GM13977 (cell line): ENCODE data around the gene CHD9NB.

ENCODE experiments used
- DNase-seq: peaks from one replicate; pipeline ENCODE4 v3.0.0; 2012; ENCODE audit warnings: low spot score
- in situ Hi-C: fragments of 300-500 bp; cut with MboI; formaldehyde crosslinking; loops from one replicate; pipeline ENCODE4 v1.12.0; 2022; ENCODE audit warnings: low sequenced_read_pairs, low pct_unique_long_range_greater_than_20kb, mixed read lengths, inconsistent platforms; ENCODE audit not compliant: unreplicated experiment
- TF ChIP-seq, protein P1 (sequence below): IDR thresholded peaks from 2 replicates; pipeline ENCODE4 v1.5.1; 2012; ENCODE audit warnings: mild to moderate bottlenecking, control low read depth; ENCODE audit not compliant: insufficient read depth; ENCODE audit errors: extremely low read depth, missing control alignments

The CHD9NB gene

DNA sequence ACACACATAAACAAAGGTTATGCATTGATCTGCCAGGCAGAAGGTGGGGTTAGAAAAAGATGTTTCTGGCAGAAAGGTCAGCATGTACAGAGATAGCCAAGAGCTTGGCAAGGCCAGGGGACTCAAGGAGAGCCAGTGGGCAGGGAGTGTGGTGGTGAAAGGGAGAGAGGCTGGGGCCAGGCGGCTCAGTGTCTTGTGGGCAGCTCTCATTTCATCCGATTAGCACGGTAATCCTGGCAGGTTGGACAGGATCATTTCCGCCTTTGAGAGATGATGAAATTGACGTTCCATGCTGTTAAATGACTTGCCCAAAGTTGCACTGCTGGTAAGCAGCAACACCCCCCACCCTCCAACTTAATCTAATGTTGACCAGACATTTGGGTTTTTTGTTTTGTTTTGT, 5.7 kb upstream of the CHD9NB start:
- in situ Hi-C loops = loop anchor here (25.0 kb wide), 1 partner anchor 104 kb away; no protein-coding TSS in a partner anchor
- DNase-seq = no peak
- TF ChIP-seq, protein P1, sequence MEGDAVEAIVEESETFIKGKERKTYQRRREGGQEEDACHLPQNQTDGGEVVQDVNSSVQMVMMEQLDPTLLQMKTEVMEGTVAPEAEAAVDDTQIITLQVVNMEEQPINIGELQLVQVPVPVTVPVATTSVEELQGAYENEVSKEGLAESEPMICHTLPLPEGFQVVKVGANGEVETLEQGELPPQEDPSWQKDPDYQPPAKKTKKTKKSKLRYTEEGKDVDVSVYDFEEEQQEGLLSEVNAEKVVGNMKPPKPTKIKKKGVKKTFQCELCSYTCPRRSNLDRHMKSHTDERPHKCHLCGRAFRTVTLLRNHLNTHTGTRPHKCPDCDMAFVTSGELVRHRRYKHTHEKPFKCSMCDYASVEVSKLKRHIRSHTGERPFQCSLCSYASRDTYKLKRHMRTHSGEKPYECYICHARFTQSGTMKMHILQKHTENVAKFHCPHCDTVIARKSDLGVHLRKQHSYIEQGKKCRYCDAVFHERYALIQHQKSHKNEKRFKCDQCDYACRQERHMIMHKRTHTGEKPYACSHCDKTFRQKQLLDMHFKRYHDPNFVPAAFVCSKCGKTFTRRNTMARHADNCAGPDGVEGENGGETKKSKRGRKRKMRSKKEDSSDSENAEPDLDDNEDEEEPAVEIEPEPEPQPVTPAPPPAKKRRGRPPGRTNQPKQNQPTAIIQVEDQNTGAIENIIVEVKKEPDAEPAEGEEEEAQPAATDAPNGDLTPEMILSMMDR = no peak

DNA sequence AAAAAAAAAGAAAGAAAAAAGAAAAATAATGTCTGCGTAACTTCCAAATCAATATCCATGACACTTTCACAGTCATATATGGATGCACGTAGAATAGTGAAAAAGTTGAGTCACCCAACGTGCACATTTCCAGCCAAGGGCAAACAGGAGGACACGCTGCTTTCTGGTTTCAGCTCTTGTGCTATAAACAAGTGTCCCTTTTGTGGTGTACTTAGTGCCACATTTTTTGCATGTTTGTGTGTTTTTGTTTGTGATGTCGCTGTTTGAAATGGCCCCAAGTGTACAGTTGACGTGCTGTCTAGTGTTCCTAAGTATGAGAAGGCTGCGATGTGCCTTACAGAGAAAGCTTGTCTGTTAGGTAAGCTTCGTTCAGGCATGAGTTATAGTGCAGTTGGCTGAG, 5.0 kb upstream of the CHD9NB start:
- in situ Hi-C loops = loop anchor here (25.0 kb wide), 1 partner anchor 105 kb away; no protein-coding TSS in a partner anchor
- no peak for DNase-seq
- TF ChIP-seq, protein P1 = no peak

DNA sequence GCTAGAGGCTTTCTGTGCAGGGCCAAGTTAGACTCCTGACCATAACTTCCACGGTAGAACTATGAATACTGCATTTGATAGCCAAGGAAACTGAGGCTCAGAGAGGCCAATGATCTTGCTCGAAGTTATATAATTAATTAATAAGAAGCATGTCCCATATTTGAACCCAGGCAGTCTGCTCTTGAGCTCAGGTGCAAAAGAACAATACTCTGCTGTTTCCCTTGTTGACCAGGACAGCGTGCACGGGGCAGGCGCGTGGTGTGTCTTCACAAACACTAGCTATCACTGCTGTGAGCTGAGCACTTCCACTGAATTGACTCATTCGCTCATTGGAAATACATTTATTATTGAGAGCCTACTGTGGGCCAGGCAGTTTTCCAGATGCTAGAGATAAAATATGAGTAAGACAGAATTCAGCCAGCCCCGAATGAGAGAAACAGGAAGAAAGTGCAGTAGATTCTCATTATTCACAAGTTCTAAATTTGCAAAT, 3.7 kb upstream of the CHD9NB start:
- in situ Hi-C loops = loop anchor here (25.0 kb wide), 1 partner anchor 106 kb away; no protein-coding TSS in a partner anchor
- DNase-seq = no peak
- TF ChIP-seq, protein P1 = no peak

DNA sequence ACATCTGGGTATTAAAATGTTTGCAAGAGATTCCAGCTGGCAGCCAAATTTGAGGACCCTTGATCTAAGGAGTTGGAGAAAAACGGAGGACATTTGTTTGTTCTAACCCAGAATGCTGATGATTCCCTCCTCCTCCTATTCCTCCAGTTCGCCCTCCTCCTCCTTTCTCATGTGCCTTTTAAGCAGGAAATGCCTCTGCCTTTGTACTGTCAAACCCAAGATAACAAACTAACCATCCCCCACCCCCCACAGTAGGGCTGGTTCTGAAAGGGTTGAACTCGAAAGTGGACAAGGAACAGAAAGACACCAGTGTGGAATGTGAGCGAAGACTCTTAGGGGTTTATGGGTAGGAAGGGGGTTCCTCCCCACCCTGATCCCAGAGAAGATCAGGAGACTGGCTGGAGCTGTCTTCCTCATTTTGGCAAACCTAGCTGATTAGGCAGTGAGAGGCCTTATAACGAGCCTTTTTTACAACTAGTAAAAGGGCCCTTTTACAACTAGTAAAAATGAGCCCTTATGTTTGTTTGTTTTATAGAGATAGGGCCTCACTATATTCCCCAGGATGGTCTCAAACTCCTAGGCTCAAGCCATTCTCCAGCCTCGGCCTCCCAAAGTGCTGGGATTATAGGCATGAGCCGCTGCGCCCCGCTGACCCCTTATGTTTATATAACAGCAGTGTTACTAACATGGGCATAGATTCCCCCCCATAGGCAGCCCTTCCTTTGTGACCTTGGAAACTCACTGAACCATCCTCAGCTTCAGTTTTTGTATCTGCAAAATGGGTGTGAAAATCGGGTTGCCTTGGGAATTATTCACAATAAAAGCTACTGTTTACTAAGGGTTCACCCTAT, 3.1 kb upstream of the CHD9NB start:
- no peak for DNase-seq
- in situ Hi-C loops = loop anchor here (25.0 kb wide), 1 partner anchor 107 kb away; no protein-coding TSS in a partner anchor
- TF ChIP-seq, protein P1 = no peak

DNA sequence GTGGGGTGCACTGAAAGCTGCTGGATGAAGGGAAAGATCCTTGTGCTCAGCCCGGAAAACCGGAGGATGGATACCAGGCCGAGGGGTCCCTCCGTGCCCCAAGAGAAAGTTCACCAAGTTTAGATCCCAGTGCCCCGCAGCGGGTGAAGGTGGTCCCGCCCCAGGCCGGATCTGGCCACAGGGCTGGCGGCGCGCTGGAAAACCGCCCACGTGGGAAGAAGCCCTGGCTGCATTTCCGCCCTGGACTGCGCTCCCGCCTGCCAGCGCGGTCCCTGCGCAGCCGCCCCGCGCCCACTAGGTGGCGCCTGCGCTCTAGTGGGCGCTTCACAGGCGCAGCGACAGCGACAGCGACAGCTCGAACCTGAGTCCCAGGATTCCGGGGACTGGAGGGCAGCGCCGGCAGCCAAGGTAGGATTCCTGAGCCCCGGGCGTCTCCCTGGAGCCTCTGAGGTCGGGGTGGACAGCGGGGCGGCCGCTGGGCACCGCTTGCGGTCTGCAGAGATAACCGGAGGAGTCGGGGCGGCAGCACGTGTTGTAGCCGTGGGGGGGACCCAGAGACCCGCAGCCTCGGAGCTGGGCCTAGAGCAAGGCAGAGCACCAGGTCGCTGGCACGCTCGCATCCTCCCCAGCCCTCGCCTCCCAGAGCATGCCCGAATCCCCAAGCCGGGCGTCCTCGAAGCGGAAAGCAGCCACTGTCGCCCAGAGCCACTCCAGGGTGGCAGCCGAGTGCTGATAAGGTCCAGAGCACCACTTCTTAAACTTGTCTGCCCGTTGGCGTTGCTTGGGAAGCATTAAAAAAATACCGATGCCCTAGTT, 2.2 kb upstream of the CHD9NB start, which contains the start of gene CHD9:
CHD9 (plus strand) TSS at position 322 of the 816 bp plus-strand sequence. CDS start 101,099 bp downstream, outside the sequence.
- peak; percentile 85 for DNase-seq
- TF ChIP-seq, protein P1 = peak; percentile 99
- in situ Hi-C loops = loop anchor here (25.0 kb wide), 1 partner anchor 107 kb away; no protein-coding TSS in a partner anchor
